ENCODE data around the gene DTHD1.

The DTHD1 gene

DNA sequence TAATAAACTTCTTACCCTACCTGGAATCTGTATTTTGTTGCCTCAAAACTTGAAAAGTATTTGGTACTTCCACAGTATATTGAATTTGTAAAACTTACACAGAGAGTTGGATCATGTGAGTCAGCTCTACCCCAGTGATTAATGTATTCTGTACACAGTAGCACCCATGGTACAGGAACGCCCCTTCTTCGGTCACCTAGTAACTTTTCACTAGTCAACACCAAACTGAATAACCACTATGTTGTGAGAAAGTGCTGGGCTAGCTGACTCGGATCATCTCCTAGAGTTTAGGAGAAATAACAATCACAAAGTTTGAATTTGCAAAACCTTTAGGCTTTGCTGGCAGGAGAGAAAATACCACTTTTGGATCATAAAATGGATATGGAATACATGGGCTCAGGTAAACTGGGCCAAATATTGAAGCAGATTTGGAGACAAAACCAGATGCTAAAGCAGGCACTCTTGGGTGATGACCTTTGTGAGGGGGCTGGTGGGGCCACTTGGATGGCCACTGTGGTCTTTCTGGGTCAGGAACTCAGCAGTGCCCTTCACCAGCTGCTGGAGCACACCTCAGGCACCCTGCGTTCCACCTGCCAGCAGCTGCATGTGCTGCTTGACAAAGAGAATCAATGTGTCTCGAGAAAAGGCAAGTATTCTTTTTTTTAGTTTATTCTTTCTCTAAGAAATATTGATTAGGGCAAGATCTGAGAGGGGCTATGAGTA lies at the start of gene DTHD1:
Gene DTHD1 (plus strand): TSS at position 233 of the 723 bp plus-strand sequence. CDS start 143 bp downstream, at position 376.
- no peak for DNase-seq

DNA sequence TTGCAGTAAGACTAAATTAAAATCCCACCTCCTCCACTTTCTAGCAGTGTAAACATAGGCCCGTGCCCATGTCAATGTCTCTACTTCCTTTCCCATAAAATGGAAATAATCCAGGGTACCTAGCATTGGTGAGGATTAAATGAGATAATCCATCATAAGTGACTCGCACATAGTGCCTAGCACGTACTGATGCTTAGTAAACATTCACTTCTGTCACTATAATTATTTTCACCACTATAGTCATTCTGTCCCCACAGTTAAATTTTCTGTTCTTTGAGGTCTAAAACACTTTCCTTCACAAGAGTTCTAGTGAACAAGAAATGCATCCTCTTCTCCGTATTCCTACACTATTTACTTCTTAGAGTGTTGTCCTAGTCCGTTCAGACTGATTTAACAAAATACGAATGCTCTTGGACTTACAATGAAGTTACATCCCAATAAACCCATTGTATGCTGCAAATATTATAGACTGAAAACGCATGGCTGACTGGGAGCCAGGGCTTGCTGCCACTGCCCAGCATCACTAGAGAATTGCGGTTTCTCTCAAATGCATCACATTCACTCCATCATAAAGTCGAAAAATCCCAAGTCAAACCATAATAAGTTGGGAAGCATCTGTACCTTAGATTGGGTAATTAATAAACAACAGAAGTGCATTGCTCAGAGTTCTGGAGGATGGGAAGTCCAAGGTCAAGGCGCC lies 47.7 kb upstream of the DTHD1 start:
- no peak for DNase-seq

DNA sequence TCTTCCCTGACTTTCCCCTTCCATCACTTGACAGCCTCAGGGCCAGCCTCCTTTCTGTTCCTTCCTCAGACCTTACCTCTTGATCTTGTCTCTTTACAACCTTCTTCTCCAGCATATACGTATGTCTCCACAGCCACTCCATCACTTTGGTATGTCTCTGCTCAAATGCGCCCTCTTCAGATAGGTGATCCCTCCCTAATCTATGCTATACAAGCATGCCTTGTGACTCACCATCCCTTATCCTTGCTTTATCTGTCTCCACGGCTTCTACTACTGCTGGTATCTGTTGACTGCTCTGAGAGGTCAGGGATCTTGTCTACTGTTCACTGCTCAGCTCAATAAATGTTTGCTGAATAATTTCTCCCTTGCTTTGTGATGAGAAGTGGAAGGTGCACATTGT lies 46.1 kb upstream of the DTHD1 start:
- no peak for DNase-seq

DNA sequence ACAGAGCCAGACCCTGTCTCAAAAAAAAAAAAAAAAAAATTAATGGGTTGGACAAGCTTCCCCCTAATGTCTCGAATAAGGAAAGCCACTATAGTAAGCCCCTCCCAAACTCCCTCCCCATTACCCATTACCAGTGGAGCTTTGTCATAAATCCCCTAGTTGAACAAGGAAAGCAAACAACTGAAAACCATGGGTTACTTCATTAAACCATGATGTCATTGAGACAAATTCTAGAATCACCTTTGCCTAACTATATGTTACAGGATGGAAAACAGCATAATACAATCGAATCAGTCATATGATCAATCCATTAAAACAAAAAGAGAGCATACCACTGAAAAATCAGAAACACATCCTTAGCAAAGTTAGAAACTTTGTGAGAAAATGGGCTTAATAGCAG lies 45.3 kb upstream of the DTHD1 start:
- DNase-seq = no peak

DNA sequence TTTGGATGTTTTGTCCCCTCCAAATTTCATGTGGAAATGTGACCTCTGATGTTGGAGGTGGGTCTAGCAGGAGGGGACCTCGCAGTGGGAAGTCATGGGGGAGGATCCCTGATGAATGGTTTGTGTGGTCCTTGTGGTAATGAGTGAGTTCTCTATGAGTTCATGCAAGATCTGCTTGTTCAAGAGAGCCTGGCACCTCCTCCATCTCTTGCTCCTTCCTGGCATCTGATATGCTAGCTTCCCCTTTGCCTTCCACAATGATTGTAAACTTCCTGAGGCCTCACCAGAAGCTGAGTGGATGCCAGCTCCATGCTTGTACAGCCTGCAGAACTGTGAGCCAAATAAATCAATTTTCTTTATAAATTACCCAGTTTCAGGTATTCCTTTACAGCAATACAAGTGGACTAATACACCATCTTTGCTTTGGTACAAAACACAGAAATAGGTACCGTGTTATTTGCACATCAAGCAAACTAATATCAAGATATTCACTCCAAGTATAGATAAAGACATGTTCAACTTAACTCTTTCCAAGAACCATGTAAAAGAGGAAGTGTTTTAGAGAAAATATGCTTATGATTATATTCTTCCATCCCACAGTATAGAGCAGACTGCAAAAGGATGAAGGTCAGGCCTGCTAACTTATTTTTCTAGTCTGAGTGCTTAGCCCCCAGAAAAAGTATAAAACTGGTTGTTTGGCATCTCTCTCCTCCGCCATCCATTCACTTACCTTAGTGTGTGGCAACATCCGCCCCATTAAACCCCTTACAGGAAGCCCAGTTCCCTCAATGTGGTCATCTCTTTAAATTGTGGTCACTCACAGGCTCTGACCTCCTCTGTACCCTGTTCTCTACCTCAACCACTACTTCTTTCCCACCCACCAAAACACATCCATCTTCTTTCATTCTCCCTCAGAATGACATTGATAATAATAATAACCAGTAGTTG lies 43.8 kb upstream of the DTHD1 start:
- no peak for DNase-seq

DNA sequence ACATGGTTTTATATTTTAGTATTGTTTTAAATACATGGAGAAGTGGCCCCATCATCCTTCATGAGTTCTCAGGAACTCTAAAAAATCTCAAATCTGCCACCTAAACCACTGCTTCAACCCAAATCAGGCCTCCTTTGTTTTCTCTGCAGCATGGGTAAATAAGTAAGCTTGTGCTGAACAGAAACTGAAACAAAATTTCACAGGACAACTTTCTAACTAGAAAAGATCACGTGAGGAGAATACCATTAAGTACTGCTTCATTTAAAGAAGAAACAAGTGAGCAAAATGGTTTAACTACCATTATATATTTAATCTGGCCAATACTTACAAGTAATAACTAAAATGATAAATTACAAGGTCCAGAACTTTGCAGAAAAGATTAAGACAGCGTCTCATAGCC lies 39.6 kb upstream of the DTHD1 start:
- no peak for DNase-seq

DNA sequence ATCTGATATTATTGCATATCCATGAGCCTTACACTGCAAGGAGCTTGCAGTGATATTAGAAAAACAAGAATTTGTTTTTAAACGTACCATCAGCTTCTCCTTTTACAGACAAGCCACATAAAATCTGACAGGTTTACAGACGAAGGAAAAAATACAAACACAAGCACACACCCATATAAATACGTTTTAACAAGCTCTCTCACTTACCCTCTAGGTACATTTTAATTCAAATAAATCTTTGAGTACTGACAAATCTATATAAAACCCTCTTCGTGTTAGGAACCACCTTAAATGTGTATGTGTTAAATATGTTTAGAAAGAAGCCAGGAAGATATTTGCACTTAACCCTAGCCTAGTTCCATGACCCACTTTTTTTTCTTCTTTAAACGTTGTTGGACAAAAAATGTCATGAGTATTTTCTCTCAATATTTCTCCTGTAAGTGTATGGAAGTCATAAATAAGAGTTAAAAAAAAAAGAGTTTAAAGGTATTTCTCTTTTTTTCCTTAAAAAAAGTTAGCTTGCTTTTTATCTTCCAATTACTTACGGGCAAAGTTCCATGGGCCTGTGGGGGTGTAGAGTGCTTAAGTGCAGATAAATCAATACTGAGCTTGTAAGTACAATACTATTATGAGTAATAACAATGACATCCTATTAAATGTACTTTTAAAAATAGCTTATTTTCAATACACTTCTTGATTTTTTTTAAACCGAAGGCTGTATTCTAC lies 38.6 kb upstream of the DTHD1 start:
- no peak for DNase-seq

DNA sequence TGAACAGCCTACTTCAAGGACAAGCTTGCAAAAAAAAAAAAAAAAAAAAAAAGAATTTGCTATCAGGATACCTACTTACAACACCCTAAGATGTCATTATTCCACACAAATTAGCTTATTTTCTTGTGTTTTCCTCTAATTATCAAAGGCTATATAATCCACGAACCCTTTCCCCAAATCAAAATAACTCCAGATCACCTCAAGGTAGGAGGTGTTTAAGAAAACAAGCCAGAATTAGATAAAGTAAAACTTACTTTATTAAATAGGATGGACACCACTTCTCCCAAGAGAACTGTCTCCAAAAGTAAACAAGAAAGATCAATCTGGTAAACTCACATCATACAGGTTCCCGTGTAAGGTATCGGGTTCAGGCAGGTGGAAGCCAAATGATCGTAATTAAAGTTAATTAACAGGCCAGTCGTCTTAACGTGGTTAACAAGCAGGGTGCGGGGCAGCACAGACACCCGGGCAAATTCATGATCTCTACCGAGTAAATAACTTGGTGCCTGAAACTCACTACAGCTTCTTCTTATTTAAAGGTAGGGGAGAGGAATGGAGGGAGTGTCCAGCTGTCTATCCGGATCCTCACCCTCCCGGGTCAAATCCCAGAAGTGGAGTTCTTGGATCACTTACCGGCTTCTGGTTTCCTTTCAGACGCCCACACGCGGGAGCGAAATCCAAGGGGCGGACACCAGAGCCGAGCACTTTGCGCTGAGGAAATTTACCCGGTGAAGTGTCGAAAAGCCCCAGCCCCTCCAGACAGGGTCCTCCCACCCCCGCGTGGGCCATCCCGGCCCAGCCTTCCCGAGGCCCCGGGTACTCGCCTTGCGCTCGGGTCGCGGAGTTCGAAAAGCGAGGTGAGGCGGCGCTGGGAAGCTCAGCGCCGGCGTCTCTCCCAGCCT lies 37.8 kb upstream of the DTHD1 start:
- peak in 1 of 2 experiments; percentile 37 for DNase-seq

DNA sequence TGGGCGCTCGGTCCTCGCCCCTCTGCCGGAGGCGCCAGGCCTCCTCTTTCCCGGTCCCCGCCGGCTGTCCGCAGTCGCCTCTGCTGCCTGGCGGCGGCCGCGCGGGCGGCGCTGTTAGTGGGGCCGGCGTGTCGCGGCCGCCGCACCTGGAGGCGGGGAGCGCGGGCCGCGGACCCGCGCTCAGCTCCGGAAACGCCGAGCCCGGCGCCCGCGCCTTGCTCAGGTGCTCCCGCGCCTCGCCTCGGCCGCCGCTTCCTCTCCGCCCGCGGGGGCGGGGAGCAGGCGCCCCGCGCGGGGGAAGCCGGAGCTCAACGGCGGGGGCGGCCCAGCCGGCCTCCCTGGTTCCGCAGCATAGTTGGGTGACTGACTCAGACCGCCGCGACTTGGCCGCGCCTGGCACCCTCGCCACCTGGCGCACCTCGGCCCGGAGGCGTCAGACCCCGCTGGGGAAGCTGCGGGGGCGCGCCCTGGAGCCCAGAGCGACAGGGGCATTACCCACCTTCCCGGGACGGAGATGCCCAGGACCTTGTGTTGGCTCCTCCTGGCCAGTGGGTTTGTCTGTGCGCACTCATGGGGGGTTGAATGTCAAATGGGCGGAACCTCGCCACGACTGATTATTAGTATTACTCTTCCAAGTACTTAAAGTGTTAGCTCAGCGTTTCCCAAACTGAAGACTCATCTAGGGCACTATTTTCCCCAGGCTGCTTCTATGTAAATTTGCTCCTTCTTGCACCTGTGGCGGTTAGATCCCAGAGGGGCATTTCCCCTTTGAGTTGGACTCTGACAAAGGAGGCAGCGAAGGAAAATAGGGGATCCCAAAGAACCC lies 36.9 kb upstream of the DTHD1 start, which contains the start of gene ARAP2:
Gene ARAP2 (minus strand): TSS at position 258 of the 826 bp plus-strand sequence. CDS start 15,028 bp downstream, outside the sequence.
- peak in 1 of 2 experiments; percentile 2 for DNase-seq

DNA sequence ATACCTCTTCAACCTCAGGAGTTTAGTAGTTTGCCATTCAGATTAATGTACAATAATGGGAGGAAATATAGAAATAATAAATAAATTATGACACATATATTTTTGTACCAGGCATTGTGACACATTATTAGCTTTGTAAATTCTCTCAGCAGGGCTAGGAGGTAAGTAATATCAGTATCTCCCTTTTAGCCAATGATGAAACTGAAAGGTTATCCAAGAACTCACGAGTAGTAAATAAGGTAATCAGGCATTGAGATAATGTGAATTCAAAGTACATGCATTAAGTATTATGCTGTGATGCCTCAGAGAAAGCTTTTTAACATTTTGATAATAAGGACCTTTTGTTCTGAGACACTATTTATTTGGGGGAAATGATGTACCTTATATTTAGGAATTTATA lies 31.8 kb upstream of the DTHD1 start:
- no peak for DNase-seq

DNA sequence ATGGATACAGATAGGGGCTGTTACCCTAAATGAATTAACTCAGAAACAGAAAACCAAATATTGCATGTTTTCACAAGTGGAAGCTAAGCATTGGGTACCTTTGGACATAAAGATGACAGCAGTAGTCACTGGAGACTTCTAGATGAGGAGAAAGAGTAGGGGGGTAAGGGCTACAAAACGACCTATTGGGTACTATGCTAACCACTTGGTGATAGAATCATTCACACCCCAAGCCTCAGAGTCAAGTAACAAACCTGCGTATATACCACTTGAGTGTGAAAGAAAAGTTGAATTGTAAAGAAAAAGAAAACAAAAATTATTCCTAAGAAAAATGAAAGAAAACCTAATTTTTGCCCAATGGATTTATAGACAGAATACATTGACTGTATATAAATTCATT lies 29.4 kb upstream of the DTHD1 start:
- no peak for DNase-seq

DNA sequence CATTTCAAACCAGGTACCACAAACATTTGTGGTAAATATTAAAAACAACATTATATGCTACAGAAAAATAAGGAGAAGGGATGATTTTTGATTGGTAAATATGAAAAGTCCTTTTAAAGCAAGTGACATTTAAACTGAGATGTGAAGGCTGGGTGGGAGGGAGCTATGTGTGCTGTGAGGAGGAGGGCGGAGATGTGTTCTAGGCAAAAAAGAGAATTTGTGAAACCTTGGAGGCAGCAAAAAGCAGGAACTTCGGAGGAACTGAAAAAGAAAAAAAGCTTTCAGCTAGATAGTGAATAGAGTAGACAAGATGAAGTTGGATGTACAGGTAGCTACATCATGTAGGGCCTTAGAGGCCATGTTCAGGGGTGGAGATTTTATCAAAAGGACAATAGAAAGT lies 27.0 kb upstream of the DTHD1 start:
- DNase-seq = no peak

DNA sequence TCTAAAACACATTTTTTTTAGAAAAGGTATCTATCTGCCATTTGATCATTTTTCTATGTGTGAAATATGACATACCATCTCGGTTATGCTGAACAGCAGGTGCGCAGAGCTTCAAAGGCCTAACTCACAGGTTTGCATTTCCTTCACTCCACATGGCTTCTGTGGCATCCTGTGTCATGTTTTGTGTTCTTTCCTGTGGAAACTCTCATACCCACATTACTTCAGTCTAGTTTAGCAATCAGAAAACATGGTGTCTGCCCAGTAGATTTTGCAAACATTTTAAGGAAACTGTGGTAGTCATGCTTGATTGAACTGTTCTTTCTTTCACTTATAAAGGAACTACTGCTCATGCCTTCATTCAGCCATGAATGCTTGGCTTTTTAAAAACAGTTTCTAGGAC lies 25.8 kb upstream of the DTHD1 start:
- DNase-seq = no peak

DNA sequence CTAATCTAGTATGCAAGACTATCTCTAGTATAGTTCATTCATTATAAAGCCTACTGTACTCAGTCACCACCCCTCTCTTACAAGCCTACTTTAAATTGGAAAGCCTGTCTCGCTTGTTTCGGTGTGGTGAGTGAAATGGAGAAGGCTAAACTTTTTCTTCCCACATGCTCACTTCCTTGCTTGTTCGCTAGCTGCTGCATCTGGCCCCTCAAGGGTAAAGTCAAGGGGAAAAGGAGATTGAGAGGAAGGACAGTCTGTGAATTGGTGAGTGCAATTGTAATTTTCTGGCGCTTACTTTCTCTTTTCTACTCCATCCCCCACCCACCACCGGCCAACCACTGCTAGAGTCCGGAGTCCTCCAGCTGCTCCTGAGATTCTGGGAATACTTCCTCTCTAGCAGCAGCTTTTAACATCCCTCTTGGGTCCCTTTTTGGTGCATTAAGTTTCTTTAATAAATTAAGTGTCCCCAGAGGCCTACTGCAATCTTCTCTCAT lies 25.0 kb upstream of the DTHD1 start:
- DNase-seq = no peak

DNA sequence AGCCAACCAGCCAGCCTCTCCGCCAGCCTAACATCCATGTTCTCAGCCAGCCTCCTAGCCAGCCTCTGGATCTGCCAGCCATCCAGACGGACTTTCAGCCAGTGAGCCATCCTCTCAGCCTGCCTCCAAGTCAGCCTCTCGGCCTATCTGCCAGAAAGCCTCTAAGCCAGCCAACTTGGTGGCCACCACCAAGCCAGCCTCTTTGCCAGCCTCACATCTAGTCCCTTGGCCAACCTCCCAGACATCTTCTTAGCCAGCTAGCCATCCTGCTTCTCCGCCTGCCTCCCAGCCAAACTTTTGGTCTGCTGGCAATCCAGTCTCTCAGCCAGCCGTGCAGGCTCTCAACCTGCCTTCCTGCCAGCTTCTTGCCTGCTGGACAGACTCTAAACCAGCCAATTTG lies 20.7 kb upstream of the DTHD1 start:
- DNase-seq = no peak

DNA sequence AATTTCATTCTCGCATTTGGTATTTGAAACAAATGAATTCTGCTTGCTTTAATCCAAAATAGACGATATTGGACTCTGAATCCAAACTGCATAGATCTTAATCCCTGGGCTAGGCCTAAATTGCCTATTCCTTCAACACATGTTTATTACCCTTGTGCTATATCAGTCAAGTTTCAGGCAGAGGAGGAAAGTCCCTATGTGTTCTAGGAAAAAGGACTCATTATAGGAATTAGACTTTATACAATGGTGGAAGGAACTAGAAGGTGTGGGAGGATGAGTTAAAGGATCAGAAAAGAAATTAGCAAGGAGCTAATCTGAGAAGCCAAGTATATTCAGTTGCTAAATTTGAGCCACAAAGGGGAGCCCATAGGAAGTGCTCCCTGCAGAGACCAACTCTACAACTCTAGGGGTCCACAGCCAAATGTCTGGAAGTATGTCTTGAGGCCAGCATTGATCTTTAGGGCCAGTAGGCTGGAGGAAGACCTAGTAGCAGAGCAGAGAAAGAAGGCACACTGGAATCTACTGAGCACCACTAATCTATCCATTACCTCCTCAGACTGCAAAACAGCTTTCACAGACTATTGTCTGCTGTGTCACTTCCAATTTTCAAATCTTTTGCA lies 17.1 kb upstream of the DTHD1 start:
- DNase-seq = no peak

DNA sequence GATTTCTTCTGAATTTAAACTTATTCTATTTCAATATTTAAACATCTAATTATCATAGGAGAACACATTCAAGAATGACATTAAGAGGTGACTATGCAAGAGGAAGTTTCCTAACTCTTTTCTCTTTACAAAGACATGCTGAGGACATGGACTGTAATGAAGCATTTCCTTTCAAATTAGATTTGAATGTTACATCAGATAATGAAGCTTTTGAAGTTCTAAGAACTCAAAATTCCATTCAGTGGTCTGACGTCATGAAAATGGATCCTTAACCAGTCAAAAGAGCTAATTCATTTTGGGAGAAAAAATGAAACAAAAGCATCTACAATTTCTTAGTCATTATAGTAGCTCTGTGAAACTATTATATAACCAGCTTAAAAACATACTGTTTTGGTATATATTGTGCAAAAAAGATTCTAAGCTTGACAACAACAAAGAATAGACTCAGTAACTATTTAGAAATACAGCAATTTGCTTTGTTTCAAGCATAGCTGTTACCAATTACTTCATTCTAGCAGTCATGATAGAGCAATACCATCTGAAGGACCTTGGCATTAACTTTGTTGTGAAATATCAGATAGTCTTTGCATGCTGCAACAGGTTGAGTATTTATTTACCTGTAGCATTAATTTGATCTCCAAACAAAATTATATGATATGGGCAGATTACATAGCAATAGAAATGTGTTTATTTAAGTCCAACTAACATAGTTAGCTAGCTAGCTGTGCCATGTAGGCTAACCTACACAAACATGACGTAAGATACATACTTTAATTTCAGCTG lies 13.7 kb upstream of the DTHD1 start:
- DNase-seq = no peak

DNA sequence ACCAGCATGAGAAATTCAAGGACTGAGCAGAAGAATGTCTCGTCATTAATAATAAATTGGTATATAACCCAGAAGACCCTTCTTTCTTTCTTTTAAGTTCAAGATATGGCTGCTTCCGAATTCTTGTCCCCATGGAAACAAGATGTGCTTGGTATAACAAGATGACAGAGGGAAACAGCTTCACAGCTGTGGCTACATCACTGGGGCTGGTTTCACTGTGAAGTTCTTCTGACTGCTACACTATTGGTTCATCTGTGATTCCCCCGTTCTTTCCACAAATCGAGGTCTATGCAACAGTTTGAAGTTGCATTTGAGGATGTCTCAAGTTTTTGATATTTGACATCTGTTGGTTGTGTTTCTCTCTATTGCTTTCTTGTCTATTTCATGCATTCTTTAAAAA lies 12.3 kb upstream of the DTHD1 start:
- no peak for DNase-seq

DNA sequence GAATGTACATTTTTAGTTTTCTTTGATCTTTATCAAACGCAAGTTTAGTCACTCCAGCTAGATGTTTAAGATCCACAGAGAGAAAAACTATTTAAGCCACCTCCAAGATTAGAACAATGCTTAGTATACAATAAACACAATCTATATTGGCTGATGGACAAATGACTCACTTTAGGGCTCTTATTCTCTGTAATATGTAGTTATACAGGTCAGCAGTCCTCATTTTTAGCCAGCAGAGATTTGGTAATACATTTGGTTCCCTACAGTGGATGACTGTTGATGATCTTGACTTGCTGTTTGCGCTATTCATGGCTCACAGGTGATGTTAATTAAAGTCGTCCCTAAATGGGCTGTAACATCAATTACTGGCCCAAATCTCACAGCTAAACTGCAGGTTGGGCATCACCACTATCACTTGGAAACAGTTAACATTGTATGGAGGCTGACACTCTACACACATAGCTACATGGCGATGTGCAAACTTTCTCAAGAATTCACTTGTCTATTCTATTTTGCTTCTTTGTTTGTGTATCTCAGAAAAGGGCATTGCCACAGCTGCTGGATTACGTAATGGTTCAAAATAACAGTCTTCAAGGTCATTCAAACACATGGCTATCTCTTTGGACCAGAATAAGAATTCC lies 11.8 kb upstream of the DTHD1 start:
- DNase-seq = no peak
